Measurements from ENCODE around the gene JAGN1. TPM values are rescaled to one million over a fixed set of nuclear protein-coding genes. Genes with fewer than 3 reads are reported as not detected.

JAGN1 gene
- total RNA-seq, 1 donor from 2014 or later, result 30.9 TPM

DNA sequence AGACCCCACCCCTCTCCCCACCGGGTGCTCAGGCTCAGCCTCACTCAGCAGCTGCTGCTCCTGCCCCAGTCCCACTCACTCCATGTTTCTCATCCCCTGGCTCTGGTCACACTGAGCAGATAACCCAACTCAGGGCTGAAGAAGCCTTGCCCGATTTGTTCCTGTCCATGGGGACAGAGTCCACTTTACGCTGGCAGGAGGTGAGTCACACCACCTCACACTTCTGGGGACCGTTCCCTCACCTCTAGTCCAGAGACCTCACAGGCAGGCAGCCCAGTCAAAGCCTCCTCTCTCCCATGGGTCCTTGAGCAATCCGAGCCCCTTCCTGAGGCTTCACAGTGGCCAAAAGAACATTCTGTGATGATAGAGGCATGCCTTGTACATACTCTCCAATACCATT, 11.7 kb upstream of the JAGN1 start:
- CTCF ChIA-PET, result no interaction called here
- no peak for TF ChIP-seq CTCF (IDR thresholded peaks at IDR 0.05)
- Mint-ChIP-seq H3K4me3 (no peak overlapping the region), H3K36me3 (ENCODE audit: low read depth) (no peaks in the 10 kb centered on the region), H3K27ac (no peak overlapping the region), H3K27me3 (peaks cover 7% of the 10 kb centered on the region), H3K9me3 (no peaks in the 10 kb centered on the region), H3K4me1 (no peaks in the 10 kb centered on the region)
- intact Hi-C loops (cut with micrococcal nuclease), result no loop called here
- POLR2A ChIA-PET, result no interaction called here
- DNase-seq (no peak), ATAC-seq (ENCODE audit: low read depth) (no peak)

DNA sequence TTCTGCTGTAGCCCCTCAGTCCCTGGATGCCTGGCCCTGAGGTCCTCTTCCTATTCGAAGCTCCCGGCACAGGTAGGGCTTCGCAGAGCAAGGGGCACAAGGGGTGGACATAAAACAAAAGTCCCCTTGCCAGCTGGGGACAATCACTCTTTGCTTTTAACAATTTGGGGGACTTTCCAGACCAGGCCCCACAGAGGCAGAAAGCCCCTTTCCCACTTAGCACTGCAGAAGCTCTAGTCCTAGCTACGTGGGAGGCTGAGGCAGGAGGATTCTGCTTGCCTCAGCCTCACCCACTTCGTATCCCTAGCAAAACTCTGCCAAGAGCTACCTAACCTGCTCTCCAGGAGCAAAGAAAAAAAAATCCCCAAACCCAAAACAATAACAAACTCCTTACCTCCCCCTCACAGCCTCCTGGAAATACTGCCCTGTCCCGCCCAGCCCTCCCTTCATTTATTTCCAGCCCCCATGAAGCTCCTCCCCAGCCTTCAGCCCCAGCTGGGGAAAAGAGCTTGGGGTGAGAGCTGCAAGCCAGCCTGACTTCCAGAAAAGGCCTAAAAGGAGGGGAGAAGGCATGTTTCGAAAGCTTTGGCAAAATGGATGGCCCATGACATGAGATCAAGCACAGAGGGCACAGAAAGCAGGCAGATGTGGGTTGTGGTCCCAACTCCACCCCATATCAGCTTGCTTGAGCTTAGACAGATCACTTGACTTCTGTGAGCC, 10.4 kb upstream of the JAGN1 start, which contains the start of gene CIDEC:
CIDEC (minus strand) TSS at position 424 of the 720 bp plus-strand sequence. CDS start 1,767 bp downstream, outside the sequence.
- no peak within 1 kb of the TSS for H3K27ac Mint-ChIP-seq
- H3K36me3 Mint-ChIP-seq (ENCODE audit: low read depth), result no peaks in the 10 kb centered on the region
- ChIA-PET POLR2A (interaction anchor here (0.6 kb wide), 2 partner anchors 42 to 107 kb away, joined by 3 to 4 read pairs; no protein-coding TSS in a partner anchor), CTCF (interaction anchor here (0.6 kb wide), 1 partner anchor 14 kb away, joined by 3 read pairs; no protein-coding TSS in a partner anchor)
- H3K4me1 Mint-ChIP-seq, result no peaks in the 10 kb centered on the region
- TF ChIP-seq CTCF (IDR thresholded peaks at IDR 0.05), result no peak
- DNase-seq, result no peak
- intact Hi-C loops (cut with micrococcal nuclease), result no loop called here
- no peak for ATAC-seq (ENCODE audit: low read depth)
- peaks cover 7% of the 10 kb centered on the region for H3K27me3 Mint-ChIP-seq
- no peaks in the 10 kb centered on the region for H3K9me3 Mint-ChIP-seq
- H3K4me3 Mint-ChIP-seq, result no peak within 1 kb of the TSS

- H3K27ac Mint-ChIP-seq, result no peak overlapping the region
- DNase-seq (no peak), ATAC-seq (ENCODE audit: low read depth) (no peak)
- no peak overlapping the region for H3K4me3 Mint-ChIP-seq
- intact Hi-C loops (cut with micrococcal nuclease), result no loop called here
- H3K4me1 Mint-ChIP-seq, result no peaks in the 10 kb centered on the region
- ChIA-PET POLR2A (no interaction called here), CTCF (interaction anchor here (0.7 kb wide), 1 partner anchor 32 kb away, joined by 3 read pairs; no protein-coding TSS in a partner anchor)
- peaks cover 7% of the 10 kb centered on the region for H3K27me3 Mint-ChIP-seq
- H3K9me3 Mint-ChIP-seq, result no peaks in the 10 kb centered on the region
- no peaks in the 10 kb centered on the region for H3K36me3 Mint-ChIP-seq (ENCODE audit: low read depth)
- no peak for TF ChIP-seq CTCF (IDR thresholded peaks at IDR 0.05)
These were observed 9.0 kb upstream of the JAGN1 start for GRCh38 chr3:9881441-9881840.

DNA sequence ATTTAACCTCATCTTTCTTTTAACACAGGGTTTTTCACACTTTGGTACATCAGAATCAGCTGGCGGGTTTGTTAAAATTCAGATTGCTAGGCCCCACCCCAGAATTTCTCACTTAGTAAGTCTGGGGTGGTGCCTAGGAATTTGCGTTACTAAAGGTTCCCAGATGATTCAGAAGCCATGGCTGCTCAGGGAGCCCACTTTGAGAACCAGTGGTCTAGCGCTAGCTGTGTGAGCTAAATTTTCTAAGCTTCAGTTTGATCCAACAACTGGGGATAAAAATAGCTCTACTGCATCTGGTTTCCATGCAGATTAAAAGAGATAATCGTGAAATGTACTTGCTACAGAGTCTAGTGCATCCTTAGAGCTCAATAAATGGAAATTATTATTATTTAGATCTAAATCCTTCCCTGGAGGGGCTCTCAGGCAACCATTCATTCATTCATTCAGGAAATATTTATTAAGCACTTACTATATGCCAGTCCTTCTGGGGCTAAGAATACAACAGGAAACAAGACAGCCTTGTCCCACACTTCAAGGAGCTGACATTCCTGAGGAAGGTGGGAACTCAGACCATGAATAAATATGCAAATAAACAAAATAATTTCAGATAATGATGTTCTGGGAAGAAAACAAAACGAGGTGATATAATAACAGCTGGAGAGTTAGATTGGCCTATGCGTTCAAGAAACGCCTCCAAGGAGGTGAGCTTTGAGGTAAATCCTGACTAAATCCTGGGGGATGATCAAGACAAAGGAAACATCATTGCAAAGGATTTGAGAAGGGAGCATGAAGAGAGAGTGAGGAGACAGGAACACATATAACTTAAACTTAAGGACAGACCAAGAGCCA, 6.5 kb upstream of the JAGN1 start:
- POLR2A ChIA-PET, result interaction anchor here (0.5 kb wide), 1 partner anchor 96 kb away, joined by 4 read pairs; no protein-coding TSS in a partner anchor

More for the DNA sequence above, 6.5 kb upstream of the JAGN1 start:
- intact Hi-C loops (cut with micrococcal nuclease), result no loop called here
- no peak overlapping the region for H3K4me3 Mint-ChIP-seq
- no peaks in the 10 kb centered on the region for H3K27me3 Mint-ChIP-seq
- no peaks in the 10 kb centered on the region for H3K9me3 Mint-ChIP-seq
- no peak for TF ChIP-seq CTCF (IDR thresholded peaks at IDR 0.05)
- no peak overlapping the region for H3K27ac Mint-ChIP-seq
- no peaks in the 10 kb centered on the region for H3K36me3 Mint-ChIP-seq (ENCODE audit: low read depth)
- no peak for ATAC-seq (ENCODE audit: low read depth)
- H3K4me1 Mint-ChIP-seq, result no peaks in the 10 kb centered on the region
- CTCF ChIA-PET, result interaction anchor here (1.1 kb wide), 1 partner anchor 9 kb away, joined by 3 read pairs; no protein-coding TSS in a partner anchor
- no peak for DNase-seq

Measured in activated B cell treated with CpG ODN at 0.5 μM for 24 hours (primary cell).